ENCODE data around the gene NR5A2.

NR5A2 gene

GRCh38 chr1:200176798-200177197 is 149.3 kb downstream of the NR5A2 start:
- no peak for DNase-seq (ENCODE audit: low spot score)
- in situ Hi-C loops (cut with MboI; ENCODE audit: low pct_unique_long_range_greater_than_20kb, low sequenced_read_pairs, unreplicated experiment), result no loop called here
- TF ChIP-seq CTCF (IDR thresholded peaks at IDR 0.05; ENCODE audit: extremely low read depth, insufficient read depth, missing control alignments), result no peak

- no peak for TF ChIP-seq CTCF (IDR thresholded peaks at IDR 0.05; ENCODE audit: extremely low read depth, insufficient read depth, missing control alignments)
- in situ Hi-C loops (cut with MboI; ENCODE audit: low pct_unique_long_range_greater_than_20kb, low sequenced_read_pairs, unreplicated experiment), result no loop called here
- DNase-seq (ENCODE audit: low spot score), result no peak
Measured at GRCh38 chr1:200178340-200178739, 150.8 kb downstream of the NR5A2 start.

- TF ChIP-seq CTCF (IDR thresholded peaks at IDR 0.05; ENCODE audit: extremely low read depth, insufficient read depth, missing control alignments), result no peak
- DNase-seq (ENCODE audit: low spot score), result no peak
- in situ Hi-C loops (cut with MboI; ENCODE audit: low pct_unique_long_range_greater_than_20kb, low sequenced_read_pairs, unreplicated experiment), result no loop called here
Measured at GRCh38 chr1:200179126-200179780, 151.7 kb downstream of the NR5A2 start.

GRCh38 chr1:200179781-200180160 is 152.3 kb downstream of the NR5A2 start:
- in situ Hi-C loops (cut with MboI; ENCODE audit: low pct_unique_long_range_greater_than_20kb, low sequenced_read_pairs, unreplicated experiment), result no loop called here
- TF ChIP-seq CTCF (IDR thresholded peaks at IDR 0.05; ENCODE audit: extremely low read depth, insufficient read depth, missing control alignments), result no peak
- DNase-seq (ENCODE audit: low spot score), result no peak

- in situ Hi-C loops (cut with MboI; ENCODE audit: low pct_unique_long_range_greater_than_20kb, low sequenced_read_pairs, unreplicated experiment), result no loop called here
- TF ChIP-seq CTCF (IDR thresholded peaks at IDR 0.05; ENCODE audit: extremely low read depth, insufficient read depth, missing control alignments), result no peak
- no peak for DNase-seq (ENCODE audit: low spot score)
Measured at GRCh38 chr1:200180821-200181220, 153.3 kb downstream of the NR5A2 start.

- in situ Hi-C loops (cut with MboI; ENCODE audit: low pct_unique_long_range_greater_than_20kb, low sequenced_read_pairs, unreplicated experiment), result no loop called here
Measured at GRCh38 chr1:200181861-200182260, 154.4 kb downstream of the NR5A2 start.

More at GRCh38 chr1:200181861-200182260, 154.4 kb downstream of the NR5A2 start:
- no peak for TF ChIP-seq CTCF (IDR thresholded peaks at IDR 0.05; ENCODE audit: extremely low read depth, insufficient read depth, missing control alignments)
- DNase-seq (ENCODE audit: low spot score), result no peak
